HCT116 (cell line): Measurements from ENCODE around the gene DMD.

Experiments
- CEBPB ChIP-seq: IDR thresholded peaks from 2 replicates; pipeline ENCODE4 v1.6.1; 2012; ENCODE audit warnings: low read depth
- CTCF ChIP-seq, 3 experiments: fragments of 200-600 bp in 1 of 3; sonication (generic) in 1 of 3; IDR thresholded peaks in 2 of 3; conservative IDR thresholded peaks in 1 of 3; 2 replicates each; pipeline ENCODE4 v1.5.1; 2012 to 2017; ENCODE audit warnings: low read depth in 2 of 3, low read length in 2 of 3, antibody characterized with exemption in 1 of 3, borderline replicate concordance in 1 of 3, control low read depth in 1 of 3, mild to moderate bottlenecking in 1 of 3, mixed read lengths in 1 of 3, mixed run types in 1 of 3, moderate library complexity in 1 of 3; ENCODE audit not compliant: insufficient read depth in 1 of 3
- POLR2AphosphoS5 ChIP-seq: IDR thresholded peaks from 2 replicates; pipeline ENCODE4 v1.6.1; 2011; ENCODE audit warnings: mild to moderate bottlenecking, low read depth, low read length, moderate library complexity
- ZFX ChIP-seq: fragments of 450-650 bp; IDR thresholded peaks from 2 replicates; pipeline ENCODE4 v1.6.1; 2017

DNA sequence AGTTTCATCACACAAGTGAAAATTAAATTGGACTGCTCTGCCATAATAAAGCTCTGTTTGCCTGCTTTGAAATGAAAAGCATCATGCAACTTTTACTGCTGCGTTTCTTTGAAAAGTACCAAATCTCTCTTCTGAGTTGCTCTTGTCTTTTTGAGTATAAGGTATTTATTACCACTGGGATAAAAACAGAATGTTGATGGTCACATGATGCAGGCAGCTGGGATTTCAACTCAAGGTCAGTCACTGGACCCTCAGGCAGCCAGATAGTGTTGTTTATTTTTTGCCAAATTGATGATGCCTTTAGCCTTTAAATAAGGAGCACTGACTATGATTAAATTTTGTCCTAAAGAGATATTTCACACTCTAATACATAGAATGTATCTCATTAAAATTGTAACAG, 32.7 kb downstream of the DMD start:
- no peak for TF ChIP-seq CTCF (IDR thresholded peaks at IDR 0.05 in 2 of 3, conservative IDR thresholded peaks at IDR 0.05 in 1 of 3; ENCODE audit: borderline replicate concordance in 1 of 3, insufficient read depth in 1 of 3, low read depth in 2 of 3, low read length in 2 of 3)
- no peak for TF ChIP-seq POLR2AphosphoS5
- TF ChIP-seq ZFX = no peak
- no peak for TF ChIP-seq CEBPB
